ENCODE measurements around the gene CHN1.
A peak's percentile ranks its signal among the peaks of the same experiment; 100 is the strongest.

The CHN1 gene

DNA sequence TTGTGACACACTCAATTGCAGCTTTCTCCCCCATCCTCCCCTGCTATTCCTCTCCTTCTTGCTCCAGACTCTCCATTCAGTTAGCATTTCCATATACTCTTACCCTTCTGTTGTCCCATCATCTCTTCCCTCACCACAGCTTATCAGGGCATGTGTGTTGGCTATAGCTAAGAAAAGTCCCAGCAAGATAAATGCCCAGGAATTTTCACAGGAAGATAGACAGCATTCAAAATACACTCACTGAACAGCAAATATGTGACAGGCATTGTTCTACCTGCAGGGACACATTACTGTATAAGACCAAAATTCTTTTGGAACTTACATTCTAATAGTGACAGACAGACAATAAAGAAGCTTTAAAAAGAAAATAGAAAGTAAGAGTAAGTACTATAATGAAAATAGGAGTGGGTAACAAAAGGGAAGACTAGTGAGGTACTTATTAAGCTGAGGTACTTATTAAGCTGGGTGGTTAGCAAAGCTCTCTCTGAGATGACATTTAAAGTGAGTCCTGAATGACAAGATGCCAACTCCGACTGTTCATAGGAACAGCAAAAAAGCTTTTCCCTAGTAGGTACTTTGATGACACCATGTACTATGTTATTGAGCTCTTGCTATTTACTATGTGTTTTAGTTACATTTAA is 86.2 kb downstream of the CHN1 start:
- FAIRE-seq = no peak

DNA sequence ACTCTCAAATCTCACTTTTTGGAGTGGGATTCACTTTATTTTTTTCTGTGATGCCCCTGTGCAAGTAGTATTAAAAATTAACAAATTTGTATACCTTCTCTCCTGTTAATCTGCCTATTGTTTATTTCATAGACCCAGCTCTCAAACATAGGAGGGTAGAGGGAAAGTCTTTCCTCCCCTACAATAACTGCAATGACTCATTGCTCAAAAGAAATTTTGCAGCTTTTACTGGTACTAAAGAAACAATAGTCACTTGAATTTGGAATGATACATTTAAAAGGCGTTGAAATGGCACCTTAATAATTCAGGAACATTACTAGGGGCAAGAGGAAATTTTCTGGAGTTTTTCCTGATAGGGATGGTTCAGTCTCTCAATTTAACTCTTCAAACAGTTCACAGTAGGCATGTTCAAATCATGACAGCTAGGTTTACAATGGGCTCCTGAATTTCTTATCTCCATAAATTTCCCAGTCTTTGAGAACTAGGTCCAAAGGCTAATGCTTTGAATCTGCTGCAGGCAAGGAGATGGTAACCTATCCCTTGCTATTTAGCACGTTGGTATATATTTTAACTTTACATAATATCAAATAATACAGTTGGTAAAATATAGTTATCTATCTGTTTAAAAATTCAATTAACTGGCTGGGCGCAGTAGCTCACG is 88.8 kb downstream of the CHN1 start:
- no peak for FAIRE-seq

DNA sequence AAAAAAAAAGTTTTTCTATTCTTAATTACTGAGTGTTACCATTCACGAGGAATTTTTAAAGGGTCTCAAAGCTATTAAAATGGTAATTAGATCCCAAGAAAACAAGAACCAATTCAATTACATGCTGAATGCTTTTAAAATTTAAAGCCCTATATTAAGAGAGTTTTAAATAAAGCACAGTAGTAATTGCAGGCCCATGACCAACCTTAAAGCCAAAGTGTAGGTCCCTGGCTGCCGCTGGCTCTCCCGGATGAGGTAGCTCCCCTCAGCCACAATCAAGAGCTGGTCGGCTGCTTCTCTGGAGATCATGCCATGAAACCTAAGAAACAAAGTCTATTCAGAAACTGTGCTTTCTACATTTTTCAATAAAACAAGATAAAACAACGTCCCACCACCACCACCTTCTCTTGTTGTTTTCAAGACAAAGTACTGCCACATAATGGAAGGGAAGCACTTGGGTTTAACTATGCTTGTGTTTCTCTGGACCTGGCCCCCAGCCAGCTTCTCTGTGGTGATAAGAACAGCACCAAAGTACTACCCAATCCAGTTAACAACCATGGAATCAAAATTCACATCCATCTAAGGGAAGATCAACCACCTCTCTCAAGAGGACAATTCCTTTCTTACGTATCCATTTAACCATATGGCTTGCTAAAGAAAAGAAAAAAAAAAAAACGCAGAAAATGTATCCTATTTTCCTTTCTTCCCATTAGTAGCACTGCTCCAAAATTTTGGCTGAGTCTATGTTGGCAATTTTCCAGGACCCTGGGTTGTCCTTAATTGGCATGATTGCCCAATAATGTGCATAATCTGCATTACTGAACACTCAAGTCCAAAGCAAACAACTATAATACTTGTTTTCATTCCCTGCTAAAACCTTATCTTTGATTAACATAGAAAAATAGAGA is 90.1 kb downstream of the CHN1 start:
- FAIRE-seq = no peak

DNA sequence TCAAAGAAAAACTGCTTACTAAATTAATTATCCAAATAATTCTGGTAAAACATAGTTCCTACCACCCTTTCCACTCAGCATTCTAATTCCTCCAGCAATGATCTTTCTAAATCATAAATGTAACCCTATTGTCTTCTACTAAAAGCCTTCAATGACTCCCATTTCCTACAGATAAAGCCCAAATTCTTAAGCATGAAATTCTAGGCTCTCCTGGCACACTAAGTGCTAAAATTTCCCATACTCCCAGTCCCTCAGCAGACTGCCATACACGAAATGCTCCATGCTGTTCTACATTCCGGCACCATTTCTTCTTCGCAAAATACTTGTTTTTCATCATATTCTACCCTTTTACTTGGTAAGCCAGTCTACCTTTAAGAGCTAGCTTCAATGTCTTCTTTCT is 96.9 kb downstream of the CHN1 start:
- no peak for FAIRE-seq

DNA sequence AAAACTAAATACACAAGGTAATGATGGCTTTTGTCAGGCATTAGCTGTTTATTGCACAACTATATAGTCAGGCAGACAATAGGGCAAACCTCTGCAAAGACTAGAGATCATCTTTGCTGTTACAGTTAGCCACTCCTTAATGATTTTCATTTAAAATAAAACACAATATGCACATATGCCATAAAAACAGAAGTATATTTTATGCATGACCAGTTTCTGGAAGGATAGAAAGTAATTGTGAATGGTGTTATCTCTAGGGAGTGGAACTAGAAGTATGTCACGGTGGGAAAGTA is 102.0 kb downstream of the CHN1 start:
- FAIRE-seq = no peak

DNA sequence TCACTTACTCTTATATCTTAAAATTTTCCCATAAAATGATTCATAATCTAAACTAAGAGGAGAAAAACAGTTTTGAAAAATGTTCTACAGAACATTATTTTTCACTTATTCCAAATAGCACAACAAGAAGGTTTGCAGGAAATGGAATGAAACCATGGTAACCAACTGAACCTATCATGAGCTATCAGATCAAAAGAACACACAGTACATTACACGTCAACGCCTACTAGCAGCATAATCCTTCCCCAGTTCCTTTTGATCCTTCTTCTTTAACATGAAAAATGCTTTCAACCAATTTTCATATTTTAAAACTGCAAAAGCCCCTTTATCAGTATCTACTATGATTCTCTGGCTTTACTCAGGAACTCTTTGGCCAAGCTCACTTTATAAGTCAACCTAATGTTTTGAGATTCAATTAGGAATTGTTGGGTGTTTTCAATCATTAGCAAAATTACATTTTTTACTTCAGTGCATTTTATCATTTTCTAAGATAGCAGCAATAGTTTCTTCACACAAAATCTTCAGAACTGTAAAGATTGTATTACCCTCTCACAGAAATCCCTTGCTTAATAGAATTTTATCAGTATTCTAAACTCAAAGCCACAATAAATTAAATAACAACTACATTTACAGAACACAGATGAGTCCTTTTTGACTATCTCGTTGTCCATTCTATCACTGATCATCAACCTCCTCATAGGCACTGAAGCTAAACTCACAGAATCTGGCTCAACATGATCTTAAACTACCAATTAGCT is 102.5 kb downstream of the CHN1 start:
- no peak for FAIRE-seq

DNA sequence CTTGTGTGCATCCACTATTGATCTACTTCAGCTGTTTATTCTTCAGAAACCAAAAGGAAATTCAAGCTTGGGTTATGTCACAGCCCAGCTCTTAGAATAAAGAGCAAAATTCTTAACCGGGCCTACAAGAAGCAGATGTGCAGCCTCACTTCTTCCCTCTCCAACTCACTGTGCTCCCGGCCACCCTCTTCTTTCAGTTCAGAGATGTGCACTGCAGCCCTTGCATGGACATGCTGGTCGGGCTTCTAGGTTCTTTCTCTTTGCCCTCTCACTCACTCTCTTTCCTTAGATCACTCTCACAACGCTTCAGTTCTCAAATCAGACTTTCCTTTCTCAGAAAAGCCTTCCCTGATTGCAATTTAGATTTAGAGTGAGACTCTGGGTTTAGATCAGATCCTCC is 104.1 kb downstream of the CHN1 start:
- FAIRE-seq = no peak

DNA sequence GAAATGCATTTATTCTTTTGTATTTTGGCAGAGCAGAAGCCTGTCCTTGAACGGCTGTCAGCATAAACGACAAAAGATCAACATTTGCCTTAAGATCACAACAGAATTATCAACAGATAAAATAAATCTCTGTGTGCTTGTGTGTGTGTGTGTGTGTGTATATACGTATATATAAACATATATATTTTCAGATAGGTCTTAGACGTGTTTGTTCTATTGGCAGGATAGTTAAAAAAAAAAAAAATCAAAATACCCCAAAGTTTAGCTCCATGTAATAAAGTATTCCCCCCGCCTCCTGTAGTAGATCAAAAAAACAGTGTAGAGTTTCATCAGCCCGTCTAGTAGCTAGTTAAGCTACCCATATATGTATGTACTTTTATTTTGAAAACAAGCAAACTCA is 107.9 kb downstream of the CHN1 start:
- no peak for FAIRE-seq

DNA sequence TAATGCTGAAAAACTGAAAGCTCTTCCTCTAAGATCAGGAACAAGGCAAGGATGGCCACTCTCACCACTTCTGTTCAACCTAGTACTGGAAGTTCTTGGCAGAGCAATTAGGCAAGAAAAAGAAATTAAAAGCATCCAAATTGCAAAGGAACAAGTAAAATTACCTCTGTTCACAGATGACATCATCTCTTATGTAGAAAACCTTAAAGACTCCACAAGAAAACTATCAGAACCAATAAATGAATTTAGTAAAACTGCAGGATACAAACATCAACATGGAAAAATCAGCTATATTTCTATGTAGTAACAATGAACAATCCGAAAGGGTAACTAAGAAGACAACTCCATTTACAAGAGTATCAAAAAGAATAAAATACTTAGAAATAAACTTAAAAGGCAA is 112.2 kb downstream of the CHN1 start:
- no peak for FAIRE-seq

DNA sequence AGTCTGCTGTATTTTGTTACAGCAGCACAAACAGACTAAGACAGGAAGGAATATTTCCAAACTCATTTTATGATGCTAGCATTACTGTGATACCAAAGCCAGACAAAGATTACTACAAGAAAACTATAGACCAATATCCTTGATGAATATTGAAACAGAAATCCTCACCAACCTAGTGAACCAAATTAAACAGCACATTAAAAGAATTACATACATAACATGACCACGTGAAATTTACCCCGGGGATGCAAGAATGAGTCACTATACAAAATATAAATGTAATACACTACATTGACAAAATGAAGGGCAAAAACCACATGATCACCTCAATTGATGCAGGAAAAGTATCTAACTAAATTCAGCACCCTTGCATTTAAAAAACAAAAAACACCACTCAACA is 112.6 kb downstream of the CHN1 start:
- no peak for FAIRE-seq

DNA sequence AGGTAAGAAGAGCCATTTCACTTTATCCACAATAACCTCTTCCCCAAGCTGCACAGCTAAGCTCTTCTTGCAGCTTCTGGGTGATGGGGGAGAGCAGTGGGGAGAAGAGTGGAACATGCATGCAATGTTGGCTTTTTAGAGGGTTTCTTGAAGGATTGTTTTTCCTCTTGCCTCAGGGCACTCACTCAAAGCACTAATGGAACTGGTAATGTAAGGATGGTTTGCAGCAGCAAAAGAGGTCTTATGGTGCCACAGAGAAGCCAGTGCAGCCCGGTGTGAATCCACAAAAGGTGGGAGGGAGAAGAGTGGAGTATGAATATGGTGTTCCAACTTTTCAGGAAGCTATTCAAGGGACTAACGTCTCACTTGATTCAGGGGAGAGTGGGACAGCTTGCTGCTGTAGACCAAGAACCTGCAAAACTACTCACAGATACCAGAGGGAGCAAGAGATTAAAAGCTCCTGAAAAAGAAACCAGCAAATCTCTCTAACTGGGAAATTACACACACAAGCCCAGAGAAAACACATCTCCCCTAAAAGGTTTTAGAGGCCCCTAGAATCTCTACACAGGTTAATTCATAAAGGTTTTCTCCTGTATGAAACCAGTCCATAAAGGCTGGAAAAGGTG is 116.4 kb downstream of the CHN1 start:
- FAIRE-seq = no peak

DNA sequence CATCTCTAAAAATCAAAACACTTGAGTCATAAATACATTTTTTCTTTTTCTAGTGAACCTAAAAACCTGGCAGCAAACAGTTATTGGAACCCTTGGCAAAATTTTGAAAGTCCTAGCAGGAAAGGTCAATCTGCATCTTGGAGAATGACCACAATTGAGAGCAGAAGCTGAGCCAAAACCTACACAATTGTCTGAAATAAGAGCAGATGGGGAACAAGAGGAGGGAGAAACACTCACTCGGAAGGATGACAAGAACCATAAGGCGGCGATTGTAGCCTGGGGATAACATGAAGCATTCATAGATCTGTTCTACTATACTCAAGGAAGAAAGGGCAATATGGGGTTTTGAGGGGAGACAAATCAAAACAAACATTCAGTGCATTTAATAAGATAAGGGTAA is 117.0 kb downstream of the CHN1 start:
- FAIRE-seq = no peak

DNA sequence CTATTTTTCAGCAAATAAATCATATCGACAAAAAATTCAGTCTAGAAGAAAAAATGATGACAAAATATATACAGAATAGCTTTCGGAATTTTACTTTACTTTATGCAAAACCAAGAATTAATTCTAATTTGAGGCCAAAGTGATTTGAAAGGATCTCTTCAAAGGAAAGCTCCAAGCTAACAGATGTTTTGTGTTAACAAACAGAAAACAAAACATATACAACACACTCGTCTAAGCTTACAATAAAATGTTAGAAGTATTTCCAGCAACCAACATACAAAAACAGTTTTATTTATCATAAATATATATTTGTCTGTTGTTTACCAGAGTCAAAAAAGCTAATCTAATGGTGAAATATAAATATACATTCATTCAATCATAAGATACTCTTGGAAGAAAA is 122.8 kb downstream of the CHN1 start:
- FAIRE-seq = no peak

DNA sequence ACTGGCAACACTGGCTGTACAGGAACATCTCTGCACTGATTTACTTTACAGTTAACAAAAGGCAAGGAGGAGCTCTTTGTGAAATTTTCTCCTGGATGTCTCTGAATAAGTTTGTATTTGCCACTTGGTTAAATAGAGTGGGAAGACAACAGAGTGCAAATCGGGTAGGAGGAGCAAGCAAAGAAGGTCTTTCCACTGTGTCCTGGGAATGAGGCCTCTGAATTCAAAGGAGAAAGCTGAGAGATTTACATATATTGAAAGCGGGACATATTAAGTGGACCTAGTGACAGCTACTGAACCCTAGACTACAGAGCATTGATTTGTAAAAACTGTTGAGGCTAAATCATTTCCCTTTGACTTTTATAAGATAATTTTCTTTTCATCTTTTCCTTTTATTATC is 123.5 kb downstream of the CHN1 start:
- no peak for FAIRE-seq

DNA sequence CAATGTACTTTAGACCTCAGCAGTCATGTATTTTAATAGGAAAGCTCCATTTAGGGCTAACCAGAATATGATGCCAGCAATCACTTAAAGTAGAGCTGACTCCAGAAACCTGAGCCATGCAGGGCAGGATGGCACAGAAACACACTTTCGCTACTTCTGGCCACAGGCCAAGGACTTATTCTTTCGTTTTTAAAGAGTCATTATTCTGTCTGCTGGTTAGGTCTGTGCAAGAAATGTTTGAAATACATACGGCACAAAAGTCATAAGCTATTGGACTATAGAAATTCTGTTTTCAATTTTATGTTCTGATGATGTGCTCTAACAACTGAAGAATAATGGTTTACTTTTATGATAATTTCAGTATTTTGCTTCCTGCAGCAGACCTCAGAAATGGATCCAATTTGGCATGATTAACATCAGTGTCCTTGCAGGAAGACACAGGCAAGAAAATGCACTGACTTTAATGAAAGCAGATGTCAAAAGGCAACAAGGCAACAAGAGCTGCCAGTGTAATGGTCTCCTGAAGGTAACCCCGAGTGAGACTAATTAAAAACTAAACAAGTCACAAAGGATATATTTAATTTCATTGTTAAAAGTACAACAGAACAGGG is 126.5 kb downstream of the CHN1 start:
- FAIRE-seq = no peak

DNA sequence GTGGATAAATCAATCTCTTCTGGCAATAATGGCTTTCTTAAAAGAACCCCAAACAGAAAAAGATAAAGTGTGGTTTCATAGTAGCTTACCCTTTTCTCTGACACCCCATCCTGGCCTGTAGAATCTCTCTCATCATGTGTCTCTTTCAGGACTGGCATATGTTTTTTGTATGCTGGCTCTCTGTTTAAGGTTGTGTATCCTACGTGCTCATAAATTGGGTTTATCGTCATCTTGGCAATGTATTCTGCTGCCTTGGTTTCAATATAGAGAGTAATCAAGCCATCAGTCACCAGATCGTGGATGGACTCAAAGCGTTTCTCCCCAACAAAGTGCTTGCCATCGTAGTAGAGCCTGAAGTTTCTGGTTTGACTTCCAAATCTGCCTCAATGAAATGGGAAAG is 127.4 kb downstream of the CHN1 start:
- no peak for FAIRE-seq

DNA sequence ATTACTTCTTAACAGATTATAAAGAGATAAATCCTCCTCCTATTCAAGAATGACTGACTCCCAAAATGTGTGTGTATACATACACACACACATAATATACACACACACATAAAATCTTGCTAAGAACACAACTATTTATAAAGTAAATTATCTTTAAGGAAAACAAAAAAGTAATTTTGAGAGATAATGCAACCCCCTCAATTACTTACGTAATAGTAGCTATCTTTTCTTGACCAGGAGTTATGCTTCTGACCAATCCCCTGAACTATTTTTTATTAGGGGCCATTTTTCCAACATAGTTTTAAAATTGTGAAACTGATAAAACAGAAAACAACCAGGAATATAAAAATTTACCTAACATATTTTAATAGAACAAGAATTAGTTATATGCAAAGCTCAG is 127.9 kb downstream of the CHN1 start:
- FAIRE-seq = no peak

DNA sequence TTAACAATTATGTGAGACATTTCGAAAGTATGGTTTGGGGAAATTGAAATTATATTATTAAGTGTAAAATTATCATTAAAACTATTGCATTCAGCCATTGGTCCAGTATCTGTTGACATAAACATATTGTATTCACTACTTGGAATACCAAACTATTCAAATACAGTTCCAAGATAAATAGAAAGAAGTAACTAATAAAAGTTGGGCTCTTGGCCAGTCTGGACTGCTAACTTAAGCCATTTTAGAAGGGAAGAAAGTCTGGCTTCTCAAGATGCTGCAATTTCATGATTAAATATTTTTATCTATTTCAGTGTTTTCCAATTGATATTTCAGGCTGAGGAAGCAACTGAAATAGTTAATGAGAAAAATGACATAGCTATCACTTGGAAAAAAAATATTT is 131.1 kb downstream of the CHN1 start:
- no peak for FAIRE-seq

DNA sequence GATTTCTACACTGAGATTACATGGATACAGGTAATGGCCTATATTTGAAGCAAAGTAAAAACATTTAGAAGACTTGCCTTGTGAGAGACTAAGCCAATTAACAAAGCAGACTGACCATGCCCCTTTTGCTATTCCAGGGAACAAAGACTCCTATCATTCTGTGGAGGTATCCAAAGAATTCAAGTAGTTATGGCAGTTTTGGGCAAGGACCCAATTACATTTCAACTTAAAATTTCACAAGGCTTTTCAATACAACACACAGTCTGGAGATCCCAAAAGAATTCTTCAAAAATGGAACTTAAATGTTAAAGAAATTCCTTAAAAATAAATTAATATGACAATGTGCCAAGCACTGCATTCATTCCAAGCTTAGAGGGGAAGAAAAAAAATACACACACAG is 131.7 kb downstream of the CHN1 start:
- no peak for FAIRE-seq

DNA sequence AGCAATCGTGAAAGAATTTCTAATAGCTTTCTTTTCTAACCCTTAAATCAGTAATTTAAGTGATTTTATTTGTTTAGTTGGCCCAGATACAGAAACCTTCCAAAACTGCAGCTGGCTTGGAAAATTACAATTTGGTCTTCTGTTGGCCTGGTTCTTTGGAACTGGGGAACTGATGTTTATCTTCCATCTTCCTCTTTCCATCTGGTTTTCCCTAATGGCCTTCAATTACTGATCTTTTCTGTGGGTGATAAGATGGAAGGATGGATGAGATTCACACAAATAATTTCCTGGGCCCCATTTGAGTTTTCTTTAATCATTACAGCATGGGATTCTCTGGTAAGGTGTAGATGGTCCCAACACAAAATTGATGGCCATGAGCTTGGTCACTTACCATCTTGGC is 134.4 kb downstream of the CHN1 start:
- FAIRE-seq = no peak

DNA sequence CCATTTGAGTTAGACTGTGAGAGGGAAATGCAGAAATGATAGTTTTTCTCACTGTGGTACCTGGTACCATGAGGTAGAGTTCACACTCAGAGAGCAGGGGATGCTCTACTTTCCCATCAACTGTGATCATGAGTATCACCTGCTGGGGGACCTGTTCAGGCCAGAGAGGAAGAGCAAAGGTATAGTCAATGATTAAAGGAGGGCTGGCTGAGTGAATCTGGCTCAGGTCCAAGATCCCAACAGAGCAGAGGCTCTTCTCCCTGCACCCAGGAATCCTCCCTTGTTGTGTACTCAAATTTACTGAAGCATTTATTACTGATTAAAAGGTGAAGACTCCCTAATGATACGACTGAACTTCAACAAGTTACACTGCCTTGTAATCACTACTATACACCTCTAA is 136.3 kb downstream of the CHN1 start:
- no peak for FAIRE-seq

DNA sequence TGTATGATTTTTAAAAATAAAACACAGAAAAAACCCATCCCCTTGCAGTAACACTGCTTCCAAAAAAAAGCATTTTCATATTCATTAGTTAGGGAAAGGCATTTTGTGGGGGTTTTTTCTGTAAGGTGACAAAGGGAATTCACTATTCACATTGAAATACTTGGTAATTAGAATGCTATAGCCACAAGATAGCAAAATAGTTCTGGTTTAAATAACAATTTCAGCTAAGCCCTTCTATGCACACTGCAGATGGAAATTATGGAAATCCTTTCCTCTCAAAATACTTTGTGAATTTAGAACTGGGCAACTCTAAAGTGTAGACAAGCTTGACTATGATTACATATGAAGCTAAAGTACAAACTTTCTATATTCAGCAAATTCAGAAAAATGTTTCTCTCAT is 138.8 kb downstream of the CHN1 start:
- no peak for FAIRE-seq

DNA sequence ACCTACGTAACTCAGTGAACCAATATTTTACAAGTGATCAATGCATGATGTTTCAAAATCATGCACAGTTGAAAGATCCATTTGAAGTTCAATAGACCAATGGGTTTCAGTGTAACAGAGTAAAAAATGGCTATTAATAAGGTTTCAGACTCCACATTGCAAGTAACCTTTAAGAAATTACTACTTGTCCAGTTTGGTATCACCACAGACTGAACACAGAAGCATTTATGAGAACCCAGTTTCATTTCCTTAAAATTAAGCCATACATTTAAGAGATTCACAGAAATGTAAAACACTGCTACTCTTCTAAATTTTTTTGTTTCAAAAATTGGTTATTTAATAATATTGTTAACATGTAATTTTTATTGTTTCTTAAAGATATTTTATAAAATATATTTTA is 142.0 kb downstream of the CHN1 start:
- peak; percentile 17 for FAIRE-seq
